Calu3 (cell line): ENCODE results near the gene ZNF687. TPM values are rescaled to one million over a fixed set of nuclear protein-coding genes. Genes with fewer than 3 reads are reported as not detected.
A peak's percentile ranks its signal among the peaks of the same experiment; 100 is the strongest.

Experiments used
- BruUV-seq: library from RNA; stranded (reverse); fragments of 400-500 nt; replicated peaks from 2 replicates; lab custom pipeline; 2021; lab: Mats Ljungman, UMichigan
- CTCF ChIA-PET: fragments of 300-600 bp; sonication (Branson Sonifier 250); formaldehyde crosslinking; loops from one replicate; lab custom pipeline; 2022; ENCODE audit warnings: antibody characterized with exemption; lab: Charles Lee
- DNase-seq: peaks from one replicate; pipeline ENCODE4 v3.0.0; 2022
- H3K27ac Mint-ChIP-seq: one replicate; pipeline ENCODE4 v1.8.0; 2022; ENCODE audit warnings: mixed read lengths; ENCODE audit not compliant: unreplicated experiment
- H3K27me3 Mint-ChIP-seq: one replicate; pipeline ENCODE4 v1.8.0; 2022; ENCODE audit warnings: mixed read lengths; ENCODE audit not compliant: unreplicated experiment
- H3K36me3 Mint-ChIP-seq: one replicate; pipeline ENCODE4 v1.8.0; 2022; ENCODE audit warnings: mild to moderate bottlenecking, moderate library complexity, mixed read lengths; ENCODE audit not compliant: insufficient read depth, unreplicated experiment
- H3K4me1 Mint-ChIP-seq: one replicate; pipeline ENCODE4 v1.8.0; 2022; ENCODE audit warnings: mild to moderate bottlenecking, low read depth, mixed read lengths; ENCODE audit not compliant: unreplicated experiment
- H3K4me3 Mint-ChIP-seq: one replicate; pipeline ENCODE4 v1.8.0; 2022; ENCODE audit warnings: mild to moderate bottlenecking, low read depth, moderate library complexity, mixed read lengths; ENCODE audit not compliant: unreplicated experiment
- H3K9me3 Mint-ChIP-seq: one replicate; pipeline ENCODE4 v1.8.0; 2022; ENCODE audit warnings: low read depth, mixed read lengths; ENCODE audit not compliant: unreplicated experiment
- intact Hi-C: fragments of 100-400 bp; cut with micrococcal nuclease; formaldehyde crosslinking; loops from one replicate; pipeline ENCODE4 v1.10.0; 2022; ENCODE audit not compliant: unreplicated experiment
- total RNA-seq: library from RNA; stranded (reverse); gene quantifications from 2 replicates; pipeline ENCODE4 v1.2.3, GENCODE V29; 2022
- TF ChIP-seq, protein P1 (sequence below): fragments of 200-600 bp; IDR thresholded peaks from one replicate; pipeline ENCODE4 v1.8.0; 2022; ENCODE audit warnings: antibody characterized with exemption; ENCODE audit not compliant: unreplicated experiment

ZNF687 gene
- total RNA-seq, 1 experiment from 2014 or later = 42.9 TPM

DNA sequence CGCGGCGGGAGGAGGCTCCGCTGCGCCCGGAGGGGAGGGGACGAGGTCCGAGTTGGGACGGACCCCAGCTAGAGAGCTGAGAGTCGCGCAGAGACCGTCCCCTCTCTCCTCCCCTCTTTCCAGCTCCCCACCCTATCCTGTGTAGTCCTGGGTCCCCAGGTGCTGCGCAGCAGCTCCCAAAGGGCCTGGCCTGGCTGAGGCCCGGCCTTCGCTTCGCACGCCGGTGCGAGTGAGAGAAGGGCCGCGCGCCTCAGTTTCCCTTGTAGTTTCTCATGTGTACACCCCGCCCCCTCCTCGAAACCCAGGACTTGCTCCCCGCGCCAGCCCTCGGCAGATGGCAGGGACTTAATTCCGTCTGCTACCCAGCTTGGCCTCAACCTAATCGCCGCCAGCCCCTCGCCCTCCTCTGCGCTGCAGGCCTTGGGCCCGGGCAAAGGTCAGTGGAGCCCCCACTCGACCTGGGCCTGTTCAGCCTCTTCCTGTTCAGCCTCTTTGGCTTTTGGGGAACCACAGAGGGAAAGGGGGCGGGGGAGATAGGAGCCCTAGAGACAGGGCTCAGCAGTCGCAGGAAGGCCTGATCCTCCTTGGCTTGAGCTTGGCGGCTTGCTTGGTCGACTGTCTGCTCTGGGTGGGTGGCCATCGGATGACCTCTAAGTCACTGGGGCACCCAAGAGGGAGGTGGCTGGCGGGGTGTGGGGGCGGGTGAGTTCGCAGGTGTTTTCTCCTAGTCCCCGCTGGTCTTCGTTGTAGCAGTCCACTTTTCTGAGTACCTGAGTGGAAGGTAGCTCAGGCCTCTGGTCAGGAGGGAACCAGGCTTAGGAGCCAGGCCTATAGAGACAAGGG lies 1.0 kb downstream of the ZNF687 start:
- peaks cover 65% of the 10 kb centered on the region for H3K36me3 Mint-ChIP-seq
- H3K27ac Mint-ChIP-seq = peak overlapping the region; percentile 82
- no peaks in the 10 kb centered on the region for H3K9me3 Mint-ChIP-seq
- TF ChIP-seq, protein P1, sequence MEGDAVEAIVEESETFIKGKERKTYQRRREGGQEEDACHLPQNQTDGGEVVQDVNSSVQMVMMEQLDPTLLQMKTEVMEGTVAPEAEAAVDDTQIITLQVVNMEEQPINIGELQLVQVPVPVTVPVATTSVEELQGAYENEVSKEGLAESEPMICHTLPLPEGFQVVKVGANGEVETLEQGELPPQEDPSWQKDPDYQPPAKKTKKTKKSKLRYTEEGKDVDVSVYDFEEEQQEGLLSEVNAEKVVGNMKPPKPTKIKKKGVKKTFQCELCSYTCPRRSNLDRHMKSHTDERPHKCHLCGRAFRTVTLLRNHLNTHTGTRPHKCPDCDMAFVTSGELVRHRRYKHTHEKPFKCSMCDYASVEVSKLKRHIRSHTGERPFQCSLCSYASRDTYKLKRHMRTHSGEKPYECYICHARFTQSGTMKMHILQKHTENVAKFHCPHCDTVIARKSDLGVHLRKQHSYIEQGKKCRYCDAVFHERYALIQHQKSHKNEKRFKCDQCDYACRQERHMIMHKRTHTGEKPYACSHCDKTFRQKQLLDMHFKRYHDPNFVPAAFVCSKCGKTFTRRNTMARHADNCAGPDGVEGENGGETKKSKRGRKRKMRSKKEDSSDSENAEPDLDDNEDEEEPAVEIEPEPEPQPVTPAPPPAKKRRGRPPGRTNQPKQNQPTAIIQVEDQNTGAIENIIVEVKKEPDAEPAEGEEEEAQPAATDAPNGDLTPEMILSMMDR = no peak
- intact Hi-C loops = no loop called here
- peak overlapping the region; percentile 85 for H3K4me3 Mint-ChIP-seq
- no TSS peak for BruUV-seq
- DNase-seq = peak; percentile 25
- peaks cover under 1% of the 10 kb centered on the region for H3K27me3 Mint-ChIP-seq
- CTCF ChIA-PET = interaction anchor here (0.6 to 1.1 kb wide), 7 partner anchors 18 to 313 kb away, joined by 3 to 5 read pairs (median 4); partner anchors contain the start of gene PI4KB
- H3K4me1 Mint-ChIP-seq = peaks cover 13% of the 10 kb centered on the region

- Mint-ChIP-seq H3K27ac (peak overlapping the region; percentile 82), H3K4me3 (peak overlapping the region; percentile 85), H3K4me1 (peaks cover 13% of the 10 kb centered on the region), H3K27me3 (no peaks in the 10 kb centered on the region), H3K36me3 (peaks cover 75% of the 10 kb centered on the region), H3K9me3 (no peaks in the 10 kb centered on the region)
- CTCF ChIA-PET = interaction anchor here (0.6 to 1.0 kb wide), 3 partner anchors 17 to 115 kb away, joined by 3 to 5 read pairs (median 4); no protein-coding TSS in a partner anchor
- intact Hi-C loops = no loop called here
- DNase-seq = no peak
- TF ChIP-seq, protein P1 = no peak
- BruUV-seq = no TSS peak
Observed at GRCh38 chr1:151284013-151284577, 2.0 kb downstream of the ZNF687 start.

DNA sequence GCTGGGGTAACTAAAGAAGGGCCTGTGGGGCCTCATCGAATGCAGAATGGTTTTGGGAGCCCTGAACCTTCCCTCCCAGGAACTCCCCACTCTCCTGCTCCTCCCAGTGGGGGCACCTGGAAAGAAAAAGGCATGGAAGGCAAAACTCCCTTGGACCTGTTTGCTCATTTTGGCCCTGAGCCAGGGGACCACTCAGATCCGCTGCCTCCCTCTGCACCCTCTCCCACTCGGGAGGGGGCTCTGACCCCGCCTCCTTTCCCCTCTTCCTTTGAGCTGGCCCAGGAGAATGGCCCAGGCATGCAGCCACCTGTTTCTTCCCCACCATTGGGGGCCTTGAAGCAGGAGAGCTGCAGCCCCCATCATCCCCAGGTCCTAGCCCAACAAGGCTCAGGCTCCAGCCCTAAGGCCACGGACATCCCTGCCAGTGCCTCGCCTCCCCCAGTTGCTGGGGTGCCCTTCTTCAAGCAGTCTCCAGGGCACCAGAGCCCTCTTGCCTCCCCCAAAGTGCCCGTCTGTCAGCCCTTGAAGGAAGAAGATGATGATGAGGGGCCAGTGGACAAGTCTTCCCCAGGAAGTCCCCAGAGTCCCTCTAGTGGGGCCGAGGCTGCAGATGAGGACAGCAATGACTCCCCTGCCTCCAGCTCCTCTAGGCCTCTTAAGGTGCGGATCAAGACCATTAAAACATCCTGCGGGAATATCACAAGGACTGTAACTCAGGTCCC lies 4.7 kb downstream of the ZNF687 start:
- H3K27me3 Mint-ChIP-seq = no peaks in the 10 kb centered on the region
- H3K4me3 Mint-ChIP-seq = no peak overlapping the region
- H3K4me1 Mint-ChIP-seq = peaks cover 13% of the 10 kb centered on the region
- H3K27ac Mint-ChIP-seq = no peak overlapping the region
- CTCF ChIA-PET = no interaction called here
- H3K9me3 Mint-ChIP-seq = no peaks in the 10 kb centered on the region
- TF ChIP-seq, protein P1 = no peak
- H3K36me3 Mint-ChIP-seq = peaks cover 91% of the 10 kb centered on the region
- no peak for DNase-seq
- BruUV-seq = no TSS peak
- intact Hi-C loops = no loop called here

DNA sequence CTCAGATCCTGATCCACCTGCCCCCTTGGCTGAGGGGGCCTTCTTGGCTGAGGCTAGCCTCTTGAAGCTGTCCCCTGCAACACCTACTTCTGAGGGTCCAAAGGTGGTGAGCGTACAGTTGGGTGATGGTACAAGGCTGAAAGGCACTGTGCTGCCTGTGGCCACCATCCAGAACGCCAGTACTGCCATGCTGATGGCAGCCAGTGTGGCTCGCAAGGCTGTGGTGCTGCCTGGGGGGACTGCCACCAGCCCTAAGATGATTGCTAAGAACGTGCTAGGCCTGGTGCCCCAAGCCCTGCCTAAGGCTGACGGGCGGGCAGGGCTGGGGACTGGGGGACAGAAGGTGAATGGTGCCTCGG lies 5.2 kb downstream of the ZNF687 start:
- intact Hi-C loops = no loop called here
- no peak for DNase-seq
- no peak overlapping the region for H3K27ac Mint-ChIP-seq
- no peak overlapping the region for H3K4me3 Mint-ChIP-seq
- no peaks in the 10 kb centered on the region for H3K9me3 Mint-ChIP-seq
- H3K27me3 Mint-ChIP-seq = no peaks in the 10 kb centered on the region
- H3K4me1 Mint-ChIP-seq = peaks cover 13% of the 10 kb centered on the region
- no TSS peak for BruUV-seq
- TF ChIP-seq, protein P1 = no peak
- CTCF ChIA-PET = no interaction called here
- peaks cover 89% of the 10 kb centered on the region for H3K36me3 Mint-ChIP-seq
